Osteocyte (in vitro differentiated cells): ENCODE measurements around the gene PRAMEF12. TPM values are rescaled to one million over a fixed set of nuclear protein-coding genes. Genes with fewer than 3 reads are reported as not detected.

ENCODE experiments used
- DNase-seq: peaks from one replicate; pipeline ENCODE4 v3.0.0; 2021; ENCODE audit warnings: mixed read lengths; ENCODE audit not compliant: unreplicated experiment; ENCODE audit errors: extremely low spot score
- H3K27ac Mint-ChIP-seq: one replicate; pipeline ENCODE4 v1.8.0; 2021; ENCODE audit warnings: mild to moderate bottlenecking, mixed read lengths; ENCODE audit not compliant: unreplicated experiment
- H3K27me3 Mint-ChIP-seq: one replicate; pipeline ENCODE4 v1.8.0; 2021; ENCODE audit warnings: mixed read lengths; ENCODE audit not compliant: unreplicated experiment
- H3K36me3 Mint-ChIP-seq: one replicate; pipeline ENCODE4 v1.8.0; 2021; ENCODE audit warnings: mixed read lengths; ENCODE audit not compliant: unreplicated experiment
- H3K4me1 Mint-ChIP-seq: one replicate; pipeline ENCODE4 v1.8.0; 2021; ENCODE audit warnings: mixed read lengths; ENCODE audit not compliant: unreplicated experiment
- H3K4me3 Mint-ChIP-seq: one replicate; pipeline ENCODE4 v1.8.0; 2021; ENCODE audit warnings: mild to moderate bottlenecking, moderate library complexity, mixed read lengths; ENCODE audit not compliant: unreplicated experiment
- H3K9me3 Mint-ChIP-seq: one replicate; pipeline ENCODE4 v1.8.0; 2021; ENCODE audit warnings: mixed read lengths; ENCODE audit not compliant: unreplicated experiment
- total RNA-seq: library from RNA; stranded (reverse); gene quantifications from 2 replicates; pipeline ENCODE4 v1.2.1, GENCODE V29; 2021
- TF ChIP-seq, protein P1 (sequence below): fragments of 200-600 bp; sonication (generic); IDR thresholded peaks from 2 replicates; pipeline ENCODE4 v1.5.0; 2021; ENCODE audit warnings: antibody characterized with exemption, mild to moderate bottlenecking, moderate library complexity

The PRAMEF12 gene
- total RNA-seq, 1 donor from 2014 or later = not detected

DNA sequence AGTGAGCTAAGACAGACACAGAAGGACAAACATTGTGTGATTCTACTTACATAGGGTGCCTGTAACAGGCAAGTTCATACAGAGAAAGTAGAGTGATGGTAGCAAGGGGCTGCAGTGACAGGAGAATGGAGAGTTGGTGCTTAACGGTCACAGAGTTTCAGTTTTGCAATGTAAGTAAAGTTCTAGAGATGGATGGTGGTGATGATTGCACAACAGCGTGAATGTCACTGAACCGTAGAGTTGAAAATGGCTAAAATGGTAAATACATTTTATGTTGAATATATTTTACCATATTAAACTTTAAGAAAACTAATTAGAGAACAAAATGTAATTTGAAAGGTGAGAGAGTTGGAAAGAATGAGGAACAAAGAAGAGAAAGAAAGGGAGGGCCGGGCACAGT, 18.8 kb upstream of the PRAMEF12 start:
- Mint-ChIP-seq H3K36me3 (no peaks in the 10 kb centered on the region), H3K4me3 (no peak overlapping the region), H3K4me1 (no peaks in the 10 kb centered on the region), H3K9me3 (peaks cover 9% of the 10 kb centered on the region), H3K27me3 (peaks cover 9% of the 10 kb centered on the region), H3K27ac (no peak overlapping the region)
- TF ChIP-seq, protein P1, sequence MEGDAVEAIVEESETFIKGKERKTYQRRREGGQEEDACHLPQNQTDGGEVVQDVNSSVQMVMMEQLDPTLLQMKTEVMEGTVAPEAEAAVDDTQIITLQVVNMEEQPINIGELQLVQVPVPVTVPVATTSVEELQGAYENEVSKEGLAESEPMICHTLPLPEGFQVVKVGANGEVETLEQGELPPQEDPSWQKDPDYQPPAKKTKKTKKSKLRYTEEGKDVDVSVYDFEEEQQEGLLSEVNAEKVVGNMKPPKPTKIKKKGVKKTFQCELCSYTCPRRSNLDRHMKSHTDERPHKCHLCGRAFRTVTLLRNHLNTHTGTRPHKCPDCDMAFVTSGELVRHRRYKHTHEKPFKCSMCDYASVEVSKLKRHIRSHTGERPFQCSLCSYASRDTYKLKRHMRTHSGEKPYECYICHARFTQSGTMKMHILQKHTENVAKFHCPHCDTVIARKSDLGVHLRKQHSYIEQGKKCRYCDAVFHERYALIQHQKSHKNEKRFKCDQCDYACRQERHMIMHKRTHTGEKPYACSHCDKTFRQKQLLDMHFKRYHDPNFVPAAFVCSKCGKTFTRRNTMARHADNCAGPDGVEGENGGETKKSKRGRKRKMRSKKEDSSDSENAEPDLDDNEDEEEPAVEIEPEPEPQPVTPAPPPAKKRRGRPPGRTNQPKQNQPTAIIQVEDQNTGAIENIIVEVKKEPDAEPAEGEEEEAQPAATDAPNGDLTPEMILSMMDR = no peak
- no peak for DNase-seq

DNA sequence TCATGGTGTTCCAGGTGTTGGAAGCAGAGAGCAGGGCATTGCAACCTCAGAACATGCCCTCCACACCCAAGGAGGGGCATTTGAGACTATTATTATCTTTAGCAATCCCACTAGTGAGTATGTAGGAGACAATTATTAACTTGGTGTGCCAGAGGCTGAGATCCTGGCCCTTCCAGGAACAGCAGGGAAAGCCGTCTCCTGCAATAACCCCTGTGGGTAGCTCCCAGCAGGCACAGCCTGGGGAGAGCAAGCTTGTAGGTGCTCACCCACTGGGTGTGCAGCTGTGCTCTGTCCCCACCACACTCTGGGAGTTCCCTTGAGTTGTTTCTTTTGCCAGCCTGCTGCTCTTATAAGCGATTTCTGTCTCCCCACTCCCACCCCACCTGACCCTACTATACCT, 17.3 kb upstream of the PRAMEF12 start:
- no peaks in the 10 kb centered on the region for H3K9me3 Mint-ChIP-seq
- no peak overlapping the region for H3K4me3 Mint-ChIP-seq
- TF ChIP-seq, protein P1 = no peak
- H3K36me3 Mint-ChIP-seq = no peaks in the 10 kb centered on the region
- no peak overlapping the region for H3K27ac Mint-ChIP-seq
- DNase-seq = no peak
- H3K27me3 Mint-ChIP-seq = peaks cover 4% of the 10 kb centered on the region
- no peaks in the 10 kb centered on the region for H3K4me1 Mint-ChIP-seq

DNA sequence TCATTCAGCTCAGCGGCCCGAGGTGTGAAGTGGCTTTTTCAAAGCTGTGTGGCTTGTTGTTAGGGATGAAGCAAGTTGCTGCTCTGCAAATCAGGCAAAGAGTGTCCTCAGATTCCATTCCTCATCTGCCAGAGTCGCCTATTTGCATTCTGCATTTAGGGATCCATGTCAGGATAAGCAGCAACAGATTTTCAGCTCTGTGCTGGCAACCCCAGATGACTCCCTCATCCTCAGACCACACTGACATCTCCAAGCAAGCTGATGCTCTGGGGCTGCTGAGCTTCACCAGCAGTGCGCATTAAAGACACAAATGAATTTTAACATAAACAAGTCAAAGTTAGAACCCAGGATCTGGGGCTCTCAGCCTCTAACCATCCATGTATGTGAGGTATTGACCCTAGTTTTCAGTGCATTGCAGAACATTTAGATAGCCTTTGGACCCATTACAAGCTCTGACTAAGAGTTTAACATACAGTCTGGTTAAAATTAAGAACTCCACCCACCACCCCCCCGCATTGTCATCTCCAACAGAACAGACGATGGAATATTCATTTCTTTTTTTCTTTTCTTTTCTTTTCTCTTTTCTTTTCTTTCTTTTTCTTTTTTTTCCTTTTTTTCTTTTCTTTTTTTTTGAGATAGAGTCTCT, 16.6 kb upstream of the PRAMEF12 start:
- peaks cover 4% of the 10 kb centered on the region for H3K27me3 Mint-ChIP-seq

DNA sequence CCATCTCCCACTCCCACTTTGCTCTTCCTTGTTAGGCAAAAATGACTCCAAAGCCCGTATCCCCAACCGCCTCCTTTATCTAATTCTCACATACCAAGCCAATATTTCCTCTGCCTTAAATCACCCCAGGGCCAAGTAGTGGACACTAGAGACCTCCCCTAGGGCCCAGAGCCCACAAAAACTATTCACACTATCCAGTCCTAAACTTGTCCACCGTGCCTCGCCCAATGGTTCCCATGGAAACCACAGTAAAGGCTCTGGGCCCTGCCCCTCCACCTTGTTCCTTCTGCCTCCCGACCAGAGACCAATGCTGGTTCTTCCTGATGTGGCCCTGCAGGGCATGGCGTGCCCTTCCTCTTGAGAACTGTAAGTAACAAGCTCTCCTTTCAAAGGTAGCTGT, 15.7 kb upstream of the PRAMEF12 start:
- TF ChIP-seq, protein P1 = no peak
- Mint-ChIP-seq H3K36me3 (no peaks in the 10 kb centered on the region), H3K27me3 (peaks cover 4% of the 10 kb centered on the region), H3K27ac (no peak overlapping the region), H3K4me3 (no peak overlapping the region), H3K4me1 (no peaks in the 10 kb centered on the region), H3K9me3 (no peaks in the 10 kb centered on the region)
- DNase-seq = no peak

More for the DNA sequence above, 16.6 kb upstream of the PRAMEF12 start:
- TF ChIP-seq, protein P1 = no peak
- H3K36me3 Mint-ChIP-seq = no peaks in the 10 kb centered on the region
- H3K4me1 Mint-ChIP-seq = no peaks in the 10 kb centered on the region
- no peak for DNase-seq
- H3K9me3 Mint-ChIP-seq = no peaks in the 10 kb centered on the region
- H3K27ac Mint-ChIP-seq = no peak overlapping the region
- no peak overlapping the region for H3K4me3 Mint-ChIP-seq

DNA sequence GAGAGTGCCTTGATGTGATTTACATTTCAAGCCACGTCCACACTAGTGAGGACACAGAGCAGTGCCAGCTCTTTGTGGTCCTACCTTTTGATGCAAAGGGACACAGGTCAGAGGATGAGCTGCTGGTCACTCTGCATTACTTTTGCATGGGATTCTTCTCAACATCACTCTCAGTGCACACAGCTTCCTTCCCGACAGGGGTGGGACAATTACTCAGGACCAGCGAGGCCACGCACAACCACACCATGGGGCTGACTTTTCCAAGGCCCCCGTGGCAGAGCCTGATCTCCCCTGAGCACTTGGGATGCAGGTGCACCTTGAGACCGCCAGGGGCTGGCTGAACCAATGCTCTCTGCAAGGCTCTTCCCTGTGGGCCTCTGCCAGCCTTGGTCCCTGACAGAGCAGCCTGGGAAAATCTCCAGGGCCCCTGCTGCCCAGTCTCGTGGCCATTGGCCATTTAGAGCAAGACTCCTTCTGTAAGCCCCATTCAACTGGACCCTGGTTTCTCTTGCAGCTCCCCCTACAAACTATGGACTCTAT, 13.2 kb upstream of the PRAMEF12 start:
- DNase-seq = no peak
- H3K4me1 Mint-ChIP-seq = no peaks in the 10 kb centered on the region
- H3K36me3 Mint-ChIP-seq = no peaks in the 10 kb centered on the region
- no peak overlapping the region for H3K27ac Mint-ChIP-seq
- TF ChIP-seq, protein P1 = no peak
- no peaks in the 10 kb centered on the region for H3K9me3 Mint-ChIP-seq
- H3K4me3 Mint-ChIP-seq = no peak overlapping the region
- no peaks in the 10 kb centered on the region for H3K27me3 Mint-ChIP-seq
